GM19099 (cell line): Measurements from ENCODE around the gene BCAN.

Experiments used
- POLR2A ChIP-seq: IDR thresholded peaks from 3 replicates; pipeline ENCODE4 v1.6.1; 2011; ENCODE audit warnings: low read depth; ENCODE audit not compliant: insufficient read length; ENCODE audit errors: extremely low read depth

Gene BCAN

GRCh38 chr1:156671804-156672203, 29.9 kb downstream of the BCAN start:
- TF ChIP-seq POLR2A, result no peak

DNA sequence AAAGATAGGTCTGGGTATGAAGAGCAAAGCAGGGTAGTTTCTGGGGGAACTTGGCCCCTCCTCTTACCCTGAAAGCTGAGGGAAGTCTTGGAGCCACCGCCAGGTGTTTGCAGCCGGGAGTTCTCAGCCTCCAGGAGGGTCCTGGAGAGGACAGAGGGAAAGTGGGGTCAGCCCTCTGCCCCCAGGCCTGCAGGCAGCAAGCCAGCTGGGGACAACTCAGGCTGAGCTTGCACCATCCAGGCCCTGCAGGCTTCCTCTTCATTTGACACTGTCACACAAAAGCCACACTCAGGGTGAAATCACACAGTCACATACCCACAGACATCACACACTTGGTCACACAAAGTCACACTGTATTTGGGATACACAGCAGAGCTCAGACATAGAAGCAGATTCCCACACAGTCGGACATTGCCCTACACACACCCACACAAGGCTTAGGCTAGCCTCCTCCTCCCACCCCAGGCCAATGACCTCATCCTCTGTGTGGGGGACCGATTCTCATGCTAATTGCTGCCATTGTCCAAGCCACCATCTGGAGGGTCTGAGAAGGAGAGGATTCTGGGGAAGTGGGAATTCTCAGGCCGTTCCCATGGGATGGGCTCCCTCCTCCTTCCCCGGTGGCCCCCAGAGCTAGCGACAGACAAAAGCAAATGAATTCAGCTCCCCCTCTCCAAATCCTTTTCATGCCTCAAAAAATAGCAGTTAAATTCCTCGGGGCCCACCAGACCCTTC, 31.6 kb downstream of the BCAN start:
- TF ChIP-seq POLR2A, result no peak

DNA sequence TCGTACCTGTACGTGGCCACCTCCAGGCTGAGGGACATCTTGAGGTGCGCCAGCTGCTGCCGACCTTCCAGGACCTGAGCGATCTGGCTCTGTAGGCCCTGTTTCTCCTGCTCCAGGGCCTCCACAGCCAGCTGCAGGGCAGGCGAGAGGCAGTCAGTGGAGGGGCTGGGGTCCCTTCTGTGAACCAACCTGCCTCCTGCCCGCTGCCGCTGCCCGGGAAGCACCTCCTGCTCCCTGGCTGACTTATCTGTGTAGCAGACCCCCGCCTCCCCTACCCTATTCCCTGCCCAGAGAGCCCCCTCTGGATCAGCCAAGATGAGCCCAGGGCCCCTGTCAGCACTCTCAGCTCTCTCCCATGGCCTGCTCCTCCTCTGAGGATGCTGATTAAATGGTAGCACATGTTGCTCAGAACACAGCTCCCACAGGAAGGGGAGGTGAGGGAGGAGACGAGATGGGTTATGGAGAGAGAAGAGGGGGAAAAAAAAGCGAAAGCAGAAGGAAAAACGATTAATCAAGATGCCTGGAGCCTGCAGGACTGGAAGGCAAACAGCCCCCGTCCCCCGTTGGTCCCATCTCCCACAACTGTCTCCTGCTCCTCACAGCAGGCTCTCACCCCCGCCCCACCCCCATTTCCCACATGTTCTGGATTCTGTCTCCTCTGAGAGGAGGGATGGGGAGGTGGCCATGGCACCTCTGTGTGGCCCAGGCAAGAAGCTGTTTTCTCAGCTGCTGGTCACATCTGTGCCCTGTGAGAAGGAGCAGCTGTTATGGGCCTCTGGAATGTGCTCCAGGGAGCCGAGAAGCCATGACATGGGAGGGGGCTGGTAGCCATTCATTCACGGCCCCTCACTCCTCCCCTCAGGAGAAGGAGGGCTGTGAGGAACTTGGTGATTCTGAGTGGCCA, 33.5 kb downstream of the BCAN start:
- no peak for TF ChIP-seq POLR2A

- TF ChIP-seq POLR2A, result no peak
Measured at GRCh38 chr1:156676114-156676819, 34.4 kb downstream of the BCAN start.

GRCh38 chr1:156676820-156677615, 35.1 kb downstream of the BCAN start, which contains the start of gene NES:
TSS of gene NES (minus strand) at chr1:156677407. CDS start at chr1:156677264, 143 bp downstream.
- no peak for TF ChIP-seq POLR2A

DNA sequence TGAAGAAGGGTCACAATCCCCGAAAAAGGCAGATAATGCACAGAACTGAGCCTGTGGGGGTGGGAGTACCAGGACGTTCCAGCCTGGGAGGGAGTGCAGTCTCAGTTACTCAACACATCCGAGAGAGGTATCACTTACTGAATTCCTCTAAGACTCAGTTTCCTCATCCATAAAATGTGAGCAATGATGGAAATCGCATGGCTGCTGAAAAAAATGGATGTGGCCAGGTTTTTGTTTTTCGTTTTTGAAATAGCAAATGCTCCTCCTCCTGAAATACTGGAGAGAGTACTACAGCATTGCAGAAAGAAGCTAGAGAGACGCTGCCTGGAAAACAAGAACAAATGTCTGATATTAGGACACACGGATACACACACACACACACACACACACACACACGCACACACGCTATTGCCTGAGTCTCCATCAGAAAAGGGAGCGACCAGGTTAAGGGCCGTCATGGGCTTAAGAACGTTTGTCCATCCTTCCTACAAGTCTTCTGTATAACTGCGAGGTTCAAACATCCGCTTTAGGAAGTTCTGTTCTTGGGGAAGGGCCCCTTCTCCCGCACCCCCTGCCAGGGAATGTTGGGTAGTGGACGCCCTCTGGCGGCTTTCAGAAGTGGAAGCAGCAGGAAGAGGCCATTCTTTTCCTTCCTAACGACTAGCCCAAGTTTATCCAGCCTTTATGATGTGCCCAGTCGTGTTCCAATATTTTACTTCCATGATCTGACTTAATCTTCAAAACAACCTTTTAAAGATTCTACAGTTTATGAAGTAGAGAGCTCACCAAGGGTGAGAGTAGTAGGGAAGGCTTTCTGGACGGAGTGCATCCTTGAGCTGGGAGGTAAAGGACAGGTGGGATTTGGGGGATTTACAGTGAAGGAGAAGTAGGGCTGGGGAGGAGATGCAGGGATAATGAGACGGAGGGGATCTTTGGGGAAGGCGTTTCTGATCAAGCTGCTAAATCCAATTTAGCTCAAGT, 36.0 kb downstream of the BCAN start:
- TF ChIP-seq POLR2A, result no peak

GRCh38 chr1:156680056-156680455, 38.1 kb downstream of the BCAN start:
- TF ChIP-seq POLR2A, result no peak

DNA sequence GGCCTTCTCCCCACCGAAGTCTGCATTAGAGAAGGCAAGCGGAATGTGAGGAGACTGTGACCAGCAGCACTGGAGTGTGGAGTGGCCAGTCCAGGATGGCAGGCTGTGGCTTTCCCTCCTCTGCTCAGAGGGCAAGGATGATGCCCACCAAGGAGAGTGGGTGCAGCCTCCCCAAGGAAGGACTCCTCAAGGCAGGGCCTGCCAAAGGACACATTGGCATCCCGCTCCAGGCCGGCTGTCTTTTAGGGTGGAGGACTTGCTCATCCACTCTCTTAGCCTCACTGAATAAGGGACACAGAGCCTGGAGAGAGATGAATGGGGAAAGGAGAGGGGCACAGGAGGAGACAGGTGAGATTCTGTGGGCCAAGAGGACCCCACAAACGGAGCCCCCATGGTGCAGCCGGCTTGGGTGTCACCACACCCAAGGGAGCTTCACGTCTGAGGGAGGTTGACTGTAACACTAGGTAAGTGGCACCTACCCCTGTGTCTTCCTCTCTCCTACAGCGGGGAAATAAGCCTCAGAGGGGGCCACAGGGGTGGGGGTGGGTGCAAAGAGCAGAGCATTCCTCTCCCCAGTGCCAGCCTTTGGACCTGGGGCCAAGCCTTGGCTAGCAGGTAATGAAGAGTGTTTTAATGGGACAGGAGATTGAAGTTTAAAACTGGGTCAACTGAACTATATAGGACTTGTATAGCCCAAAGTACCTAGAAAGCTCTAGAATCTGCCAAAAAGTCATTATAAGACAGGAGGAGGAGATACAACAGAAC, 39.5 kb downstream of the BCAN start:
- TF ChIP-seq POLR2A, result no peak

DNA sequence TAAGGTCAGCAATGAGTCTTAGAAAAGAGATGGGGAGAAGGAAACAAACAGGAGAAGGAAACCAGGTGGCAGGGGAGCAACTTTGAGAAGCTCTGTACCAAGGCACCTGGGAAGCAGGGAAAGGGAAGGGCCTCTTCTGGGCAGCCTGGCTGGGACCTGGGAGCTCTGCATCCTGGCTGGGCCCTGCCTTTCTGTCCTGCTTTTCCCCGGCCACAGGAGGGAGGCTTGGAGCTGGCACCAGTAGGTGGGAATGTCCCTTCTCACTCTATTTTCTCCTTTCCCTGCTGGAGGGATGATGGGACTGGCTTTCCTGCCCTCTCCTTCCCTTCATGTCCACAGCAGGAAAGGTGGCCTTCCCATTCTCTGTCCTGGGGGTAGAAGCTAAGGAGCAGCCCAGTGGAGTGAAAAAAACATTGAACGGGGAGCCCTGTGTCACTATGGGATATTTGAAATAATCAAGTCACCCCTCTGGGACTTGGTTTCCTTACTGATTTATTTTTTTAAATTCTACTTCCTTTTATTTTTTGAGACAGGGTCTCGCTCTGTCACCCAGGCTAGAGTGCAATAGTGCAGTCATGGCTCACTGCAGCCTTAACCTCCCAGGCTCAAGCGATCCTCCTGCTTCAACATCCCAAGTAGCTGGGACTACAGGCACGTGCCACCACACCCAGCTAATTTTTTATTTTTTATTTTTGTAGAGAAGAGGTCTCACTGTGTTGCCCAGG, 40.4 kb downstream of the BCAN start:
- no peak for TF ChIP-seq POLR2A

DNA sequence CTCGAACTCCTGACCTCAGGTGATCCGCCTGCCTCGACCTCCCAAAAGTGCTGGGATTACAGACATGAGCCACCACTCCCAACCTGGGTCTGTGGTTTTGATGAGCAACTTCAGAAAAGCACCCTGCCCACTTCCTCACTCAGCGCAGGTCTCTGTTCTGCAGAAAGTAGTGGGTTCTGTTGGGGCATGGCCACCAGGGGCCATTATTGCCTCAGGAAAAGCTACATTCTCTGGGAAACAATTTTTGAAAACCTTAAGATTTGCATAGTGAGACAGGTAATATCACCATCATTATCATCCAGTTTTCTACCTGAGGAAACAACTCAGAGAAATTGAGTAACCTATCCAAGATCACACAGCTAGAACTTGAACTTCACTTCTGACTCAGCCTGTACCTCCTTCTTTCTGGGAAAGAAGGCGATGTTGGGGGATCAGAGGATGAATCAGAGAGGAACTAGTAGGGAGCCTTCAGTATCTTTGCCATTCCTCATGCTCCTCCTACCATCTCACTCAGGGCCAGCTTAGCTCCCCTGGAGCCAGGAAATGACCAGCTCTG, 42.4 kb downstream of the BCAN start:
- no peak for TF ChIP-seq POLR2A

DNA sequence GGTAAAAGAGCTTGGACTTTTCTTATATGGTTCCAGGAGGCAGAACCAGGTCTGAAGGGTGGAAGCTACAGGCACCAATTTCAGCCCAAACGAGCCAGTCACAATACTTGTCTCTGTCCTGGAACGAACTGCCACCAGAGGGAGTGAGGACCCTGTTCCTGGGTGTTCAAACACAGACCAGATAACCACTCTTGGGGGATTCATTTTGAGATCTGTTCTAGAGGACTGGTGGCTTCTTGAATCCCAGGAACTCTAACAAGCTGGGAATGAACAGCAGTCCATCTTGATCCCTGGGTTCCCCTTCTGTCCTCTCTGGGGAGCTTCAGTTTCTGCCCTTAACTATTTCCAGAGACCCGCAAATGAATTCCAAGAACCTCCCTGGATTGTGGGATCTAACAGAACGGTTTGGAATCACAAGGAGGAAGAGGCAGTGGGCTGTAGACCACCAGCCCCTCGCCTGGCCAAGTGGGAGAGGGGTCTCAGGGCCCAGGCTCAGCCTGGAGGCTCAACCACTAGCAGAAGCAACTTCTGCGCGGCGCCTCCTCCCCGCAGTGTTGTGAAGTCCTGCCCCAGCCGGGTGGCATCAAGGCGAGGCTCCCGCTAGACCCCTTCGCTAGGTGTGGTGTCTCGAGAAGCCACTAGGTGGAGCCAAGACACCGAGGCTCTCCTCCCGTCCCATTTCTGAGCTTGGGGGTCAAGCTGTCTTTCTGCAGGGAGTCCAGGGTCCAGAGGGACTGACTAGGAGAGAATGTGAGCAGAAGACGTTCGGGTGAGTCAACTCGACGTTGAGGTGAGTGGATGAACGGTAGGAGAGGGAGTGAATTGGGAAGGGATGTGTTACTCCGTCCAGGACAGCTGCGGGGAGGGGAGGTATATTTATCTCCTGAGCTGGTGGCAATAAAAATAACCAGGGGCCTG, 47.4 kb downstream of the BCAN start:
- no peak for TF ChIP-seq POLR2A
